Mucosa of descending colon (tissue), 3 donors: Measurements from ENCODE around the gene RASGRF2. TPM values are rescaled to one million over a fixed set of nuclear protein-coding genes. Genes with fewer than 3 reads are reported as not detected.
"Not testable (repeated sequence)": the region's sequence is repeated elsewhere in the genome, so short reads cannot be mapped to it uniquely, and the experiment has no call there.

Experiments
- ATAC-seq: fragments of 200-7000 bp; cut with Tn5 transposase; one replicate; pipeline ENCODE4 v1.9.1; 2020; ENCODE audit warnings: mild to moderate bottlenecking, moderate library complexity
- DNase-seq, 3 donors: peaks; one replicate each; pipeline ENCODE4 v3.0.0-alpha.2; 2020
- H3K36me3 ChIP-seq: fragments of 200-600 bp; one replicate; pipeline ENCODE4 v1.8.0; 2021; ENCODE audit warnings: low read depth, mild to moderate bottlenecking
- H3K4me1 ChIP-seq: fragments of 200-600 bp; one replicate; pipeline ENCODE4 v1.8.0; 2021; ENCODE audit warnings: low read depth, mild to moderate bottlenecking
- H3K4me3 ChIP-seq: fragments of 200-600 bp; one replicate; pipeline ENCODE4 v1.8.0; 2021; ENCODE audit warnings: mild to moderate bottlenecking
- H3K9me3 ChIP-seq: fragments of 200-600 bp; one replicate; pipeline ENCODE4 v1.8.0; 2021; ENCODE audit warnings: mild to moderate bottlenecking
- intact Hi-C, 2 donors: fragments of 100-400 bp; cut with DNase I in 1 of 2; cut with micrococcal nuclease in 1 of 2; formaldehyde crosslinking; loops; one replicate each; pipeline versions ENCODE4 v1.11.0 to v1.11.1; 2022; cut with DNase I, micrococcal nuclease
- total RNA-seq, 3 donors: library from RNA; stranded (reverse); fragmentation: NEBNext Ultra II Directional in 2 of 3; extraction: Animal tissue kit (Norgen Biotek cat#: 25700) in 2 of 3; gene quantifications; one replicate each; pipeline versions ENCODE4 v1.2.1 to v1.2.4, GENCODE V29; 2021 to 2023
- TF ChIP-seq, protein P1 (sequence below): fragments of 200-600 bp; IDR thresholded peaks from one replicate; pipeline ENCODE4 v1.8.0; 2022; ENCODE audit warnings: antibody characterized with exemption, mild to moderate bottlenecking
- donor health status: DM: no; HTN: no; CAD: no; lungs with moderate emphysema.
- donor health status: DM: no; HTN: no; CAD: no.
- donor health status: DM: no; HTN: yes; CAD: no.

The RASGRF2 gene
- total RNA-seq, 3 donors from 2014 or later = 2.0 to 8.0 (median 2.9) TPM

GRCh38 chr5:81035522-81035921 is 75.4 kb downstream of the RASGRF2 start:
- no peaks in the 10 kb centered on the region for H3K4me1 ChIP-seq
- intact Hi-C loops = no loop called here
- no peak overlapping the region for H3K4me3 ChIP-seq
- no peaks in the 10 kb centered on the region for H3K36me3 ChIP-seq
- no peak for DNase-seq
- no peak for ATAC-seq
- TF ChIP-seq, protein P1, sequence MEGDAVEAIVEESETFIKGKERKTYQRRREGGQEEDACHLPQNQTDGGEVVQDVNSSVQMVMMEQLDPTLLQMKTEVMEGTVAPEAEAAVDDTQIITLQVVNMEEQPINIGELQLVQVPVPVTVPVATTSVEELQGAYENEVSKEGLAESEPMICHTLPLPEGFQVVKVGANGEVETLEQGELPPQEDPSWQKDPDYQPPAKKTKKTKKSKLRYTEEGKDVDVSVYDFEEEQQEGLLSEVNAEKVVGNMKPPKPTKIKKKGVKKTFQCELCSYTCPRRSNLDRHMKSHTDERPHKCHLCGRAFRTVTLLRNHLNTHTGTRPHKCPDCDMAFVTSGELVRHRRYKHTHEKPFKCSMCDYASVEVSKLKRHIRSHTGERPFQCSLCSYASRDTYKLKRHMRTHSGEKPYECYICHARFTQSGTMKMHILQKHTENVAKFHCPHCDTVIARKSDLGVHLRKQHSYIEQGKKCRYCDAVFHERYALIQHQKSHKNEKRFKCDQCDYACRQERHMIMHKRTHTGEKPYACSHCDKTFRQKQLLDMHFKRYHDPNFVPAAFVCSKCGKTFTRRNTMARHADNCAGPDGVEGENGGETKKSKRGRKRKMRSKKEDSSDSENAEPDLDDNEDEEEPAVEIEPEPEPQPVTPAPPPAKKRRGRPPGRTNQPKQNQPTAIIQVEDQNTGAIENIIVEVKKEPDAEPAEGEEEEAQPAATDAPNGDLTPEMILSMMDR = no peak
- no peaks in the 10 kb centered on the region for H3K9me3 ChIP-seq

DNA sequence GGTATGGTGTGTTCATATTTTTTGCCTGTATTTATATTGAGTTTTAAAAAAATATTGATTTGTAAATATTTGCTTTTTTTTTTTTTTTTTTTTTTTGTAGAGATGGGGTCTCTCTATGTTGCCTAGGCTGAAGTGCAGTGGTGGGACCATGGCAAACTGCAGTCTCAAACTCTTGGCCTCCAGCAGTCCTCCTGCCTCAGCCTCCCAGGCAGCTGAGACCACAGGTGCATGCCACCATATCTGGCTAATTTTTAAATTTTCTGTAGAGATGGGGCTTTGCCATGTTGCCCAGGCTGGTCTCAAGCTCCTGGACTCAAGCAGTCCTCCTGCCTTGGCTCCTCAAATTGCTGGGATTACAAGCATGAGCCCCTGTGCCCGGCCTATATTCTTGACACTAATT is 78.3 kb downstream of the RASGRF2 start:
- DNase-seq = no peak
- Histone ChIP-seq H3K36me3 (no peaks in the 10 kb centered on the region), H3K4me1 (no peaks in the 10 kb centered on the region), H3K4me3 (no peak overlapping the region), H3K9me3 (no peaks in the 10 kb centered on the region)
- intact Hi-C loops = no loop called here
- ATAC-seq = no peak
- TF ChIP-seq, protein P1 = no peak

- no peaks in the 10 kb centered on the region for H3K4me1 ChIP-seq
- ATAC-seq = no peak
- DNase-seq = no peak
- no peaks in the 10 kb centered on the region for H3K36me3 ChIP-seq
- TF ChIP-seq, protein P1 = no peak
- intact Hi-C loops = no loop called here
- H3K9me3 ChIP-seq = no peaks in the 10 kb centered on the region
- H3K4me3 ChIP-seq = no peak overlapping the region
These were observed 84.7 kb downstream of the RASGRF2 start for GRCh38 chr5:81044868-81045267.

GRCh38 chr5:81045389-81045807 is 85.2 kb downstream of the RASGRF2 start:
- no peaks in the 10 kb centered on the region for H3K9me3 ChIP-seq
- ATAC-seq (no peak), DNase-seq (no peak)
- TF ChIP-seq, protein P1 = no peak
- no peaks in the 10 kb centered on the region for H3K4me1 ChIP-seq
- intact Hi-C loops = no loop called here
- H3K4me3 ChIP-seq = no peak overlapping the region
- H3K36me3 ChIP-seq = no peaks in the 10 kb centered on the region

DNA sequence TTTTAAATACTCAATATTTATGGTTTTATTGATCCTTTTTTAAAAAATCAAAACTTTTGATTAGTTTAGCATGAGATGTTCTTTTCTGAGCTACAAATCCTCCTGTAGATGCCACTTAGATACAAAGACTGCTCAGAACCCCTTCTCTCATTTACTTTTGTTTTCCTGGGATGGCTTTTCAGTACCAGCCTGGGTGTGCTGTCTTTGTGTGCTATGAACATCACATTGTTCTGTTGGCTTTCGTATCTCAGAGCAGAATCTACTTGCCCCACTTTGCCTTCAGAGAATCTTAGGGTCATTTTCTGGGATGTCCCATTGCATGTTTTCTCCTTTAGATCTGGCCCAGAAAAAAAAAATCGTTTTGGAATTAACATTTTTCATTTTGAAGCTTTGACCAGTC is 85.9 kb downstream of the RASGRF2 start:
- H3K9me3 ChIP-seq = no peaks in the 10 kb centered on the region
- H3K36me3 ChIP-seq = no peaks in the 10 kb centered on the region
- no peak for ATAC-seq
- TF ChIP-seq, protein P1 = no peak
- intact Hi-C loops = no loop called here
- H3K4me3 ChIP-seq = no peak overlapping the region
- no peak for DNase-seq
- no peaks in the 10 kb centered on the region for H3K4me1 ChIP-seq

GRCh38 chr5:81052325-81052724 is 92.2 kb downstream of the RASGRF2 start:
- intact Hi-C loops = no loop called here
- H3K36me3 ChIP-seq = no peaks in the 10 kb centered on the region
- TF ChIP-seq, protein P1 = no peak
- H3K4me1 ChIP-seq = no peaks in the 10 kb centered on the region
- ATAC-seq (no peak), DNase-seq (no peak)
- H3K9me3 ChIP-seq = no peaks in the 10 kb centered on the region
- no peak overlapping the region for H3K4me3 ChIP-seq

GRCh38 chr5:81053282-81053681 is 93.1 kb downstream of the RASGRF2 start:
- ATAC-seq, DNase-seq, H3K4me1 ChIP-seq, H3K4me3 ChIP-seq, H3K36me3 ChIP-seq, intact Hi-C loops, H3K9me3 ChIP-seq: not testable (repeated sequence)
